Subcutaneous adipose tissue (tissue), 4 donors: ENCODE data around the gene CAPN2. TPM values are rescaled to one million over a fixed set of nuclear protein-coding genes. Genes with fewer than 3 reads are reported as not detected.

ENCODE experiments used
- total RNA-seq, 4 donors: library from RNA; depleted of rRNA; stranded (reverse); fragments of >200 nt; gene quantifications; one replicate each; pipeline ENCODE4 v1.1.0, GENCODE V29; 2016
- TF ChIP-seq, protein P1 (sequence below): fragments of 450-650 bp; IDR thresholded peaks from one replicate; pipeline ENCODE4 v1.5.1; 2016; ENCODE audit warnings: low read depth, mild to moderate bottlenecking, control low read depth, antibody characterized with exemption, moderate library complexity

The CAPN2 gene
- total RNA-seq, 4 donors from 2014 or later = 177 to 263 (median 207) TPM

- TF ChIP-seq, protein P1, sequence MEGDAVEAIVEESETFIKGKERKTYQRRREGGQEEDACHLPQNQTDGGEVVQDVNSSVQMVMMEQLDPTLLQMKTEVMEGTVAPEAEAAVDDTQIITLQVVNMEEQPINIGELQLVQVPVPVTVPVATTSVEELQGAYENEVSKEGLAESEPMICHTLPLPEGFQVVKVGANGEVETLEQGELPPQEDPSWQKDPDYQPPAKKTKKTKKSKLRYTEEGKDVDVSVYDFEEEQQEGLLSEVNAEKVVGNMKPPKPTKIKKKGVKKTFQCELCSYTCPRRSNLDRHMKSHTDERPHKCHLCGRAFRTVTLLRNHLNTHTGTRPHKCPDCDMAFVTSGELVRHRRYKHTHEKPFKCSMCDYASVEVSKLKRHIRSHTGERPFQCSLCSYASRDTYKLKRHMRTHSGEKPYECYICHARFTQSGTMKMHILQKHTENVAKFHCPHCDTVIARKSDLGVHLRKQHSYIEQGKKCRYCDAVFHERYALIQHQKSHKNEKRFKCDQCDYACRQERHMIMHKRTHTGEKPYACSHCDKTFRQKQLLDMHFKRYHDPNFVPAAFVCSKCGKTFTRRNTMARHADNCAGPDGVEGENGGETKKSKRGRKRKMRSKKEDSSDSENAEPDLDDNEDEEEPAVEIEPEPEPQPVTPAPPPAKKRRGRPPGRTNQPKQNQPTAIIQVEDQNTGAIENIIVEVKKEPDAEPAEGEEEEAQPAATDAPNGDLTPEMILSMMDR = no peak
Measured at GRCh38 chr1:223813645-223814044, 101.3 kb downstream of the CAPN2 start.

DNA sequence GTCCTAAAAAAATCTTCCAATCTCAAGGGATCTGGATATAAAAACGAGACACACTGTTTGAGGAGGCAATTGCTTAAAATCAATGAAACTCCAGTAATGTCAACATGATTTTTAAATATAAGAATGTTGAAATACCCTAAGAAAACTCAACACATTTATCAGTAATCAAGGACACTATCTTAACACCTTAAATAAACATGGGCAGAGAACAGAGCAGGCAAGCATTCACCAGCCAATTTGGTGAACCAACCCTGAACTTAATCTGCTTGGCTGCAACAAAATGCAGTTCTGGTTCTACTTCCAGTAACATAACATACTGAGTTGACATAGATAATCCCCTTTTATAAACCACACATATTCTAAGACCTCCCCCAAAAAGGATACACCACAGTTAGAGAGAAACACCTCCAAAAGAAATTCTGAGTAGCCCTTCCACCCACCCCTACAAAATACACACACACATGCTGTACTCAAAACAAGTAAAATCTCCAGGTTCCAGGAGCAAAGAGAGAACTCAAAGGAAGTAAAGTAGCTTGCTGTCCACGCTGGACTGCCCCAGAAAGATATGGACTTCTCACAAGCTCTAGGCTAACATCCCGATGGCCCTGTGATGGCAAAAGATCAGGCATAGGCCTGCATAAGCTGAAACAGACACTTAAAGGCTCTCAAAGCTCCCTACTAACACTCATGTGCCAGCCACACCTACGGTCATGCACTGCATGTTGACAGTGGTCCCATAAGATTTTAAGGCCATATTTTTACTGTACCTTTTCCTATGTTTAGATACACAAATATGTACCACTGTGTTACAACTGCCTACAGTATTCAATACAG lies 102.9 kb downstream of the CAPN2 start:
- TF ChIP-seq, protein P1 = no peak

GRCh38 chr1:223815865-223816264 lies 103.5 kb downstream of the CAPN2 start:
- TF ChIP-seq, protein P1 = no peak

DNA sequence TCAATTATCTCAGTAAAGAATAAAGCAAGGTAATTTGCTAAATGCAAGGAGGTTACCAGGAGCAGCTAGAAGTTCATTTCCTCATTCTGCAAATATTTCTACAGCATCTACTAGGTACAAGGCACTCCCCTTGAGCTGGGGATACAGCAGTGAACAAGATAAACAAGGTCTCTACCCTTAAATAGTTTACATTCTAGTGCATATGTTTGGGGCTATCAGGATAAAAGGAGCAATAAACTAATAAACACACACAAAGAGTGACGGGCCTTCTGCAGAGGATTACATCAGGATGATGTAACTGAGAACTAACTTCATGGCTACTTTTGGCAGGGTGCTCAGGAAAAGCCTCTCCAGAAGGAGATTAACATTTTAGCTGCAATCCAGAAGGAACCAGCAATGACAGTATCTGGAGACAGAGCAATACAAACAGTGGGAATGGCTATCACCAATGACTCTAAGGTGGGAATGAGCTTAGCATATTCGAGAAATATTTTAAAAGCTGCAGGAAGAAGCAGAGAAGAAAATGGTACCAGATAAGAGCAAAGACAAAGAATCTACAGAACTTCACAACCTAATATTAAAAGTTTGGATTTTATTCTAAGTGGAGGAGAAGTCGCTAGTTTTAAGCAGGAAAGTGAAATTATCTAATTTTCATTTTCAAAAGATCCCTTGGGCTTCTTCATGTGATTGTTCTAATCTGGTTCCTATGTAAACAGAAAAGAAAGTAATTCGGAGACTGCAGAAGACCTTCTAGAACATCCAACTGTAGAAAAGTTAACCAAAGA lies 107.6 kb downstream of the CAPN2 start:
- TF ChIP-seq, protein P1 = no peak

DNA sequence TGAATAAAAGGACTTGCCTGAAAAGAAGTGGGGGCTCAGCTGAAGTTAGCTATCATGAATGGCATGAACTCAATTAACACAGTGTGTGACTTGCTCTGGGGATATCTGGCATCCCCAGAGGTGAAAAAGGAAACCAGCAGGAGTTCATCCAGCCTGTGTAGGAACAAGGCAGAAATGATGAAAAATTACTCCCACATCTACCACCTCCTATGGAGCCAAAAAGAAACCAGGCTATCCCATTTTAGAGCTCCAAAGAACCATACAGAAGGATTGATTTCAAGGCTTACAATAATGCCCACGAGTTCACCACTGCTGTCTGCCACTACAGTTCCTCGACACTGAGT lies 108.1 kb downstream of the CAPN2 start:
- TF ChIP-seq, protein P1 = no peak

DNA sequence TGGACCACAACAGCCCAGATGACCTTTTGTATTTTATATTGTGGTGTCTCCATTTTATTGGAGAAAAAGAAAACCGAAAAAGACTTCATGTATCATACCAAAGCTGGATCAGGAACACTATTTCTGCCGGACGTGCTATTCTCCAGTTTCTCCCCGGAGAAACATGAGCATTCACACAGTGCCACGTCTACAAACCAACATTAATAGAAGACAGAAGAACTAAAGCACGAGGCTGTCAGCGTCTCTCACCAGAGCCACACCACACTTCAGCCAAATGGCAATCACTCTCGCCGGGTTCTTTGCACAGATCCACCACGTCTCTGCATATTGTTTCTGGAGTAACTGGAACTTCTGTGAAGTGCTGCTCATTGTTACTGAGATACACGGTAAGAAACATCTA lies 108.6 kb downstream of the CAPN2 start:
- TF ChIP-seq, protein P1 = no peak

GRCh38 chr1:223824287-223824686 lies 111.9 kb downstream of the CAPN2 start:
- TF ChIP-seq, protein P1 = no peak
